ENCODE data around the gene LYPLAL1. TPM values are rescaled to one million over a fixed set of nuclear protein-coding genes. Genes with fewer than 3 reads are reported as not detected.
A peak's percentile ranks its signal among the peaks of the same experiment; 100 is the strongest.

Gene LYPLAL1
- 17.7 TPM for polyA plus RNA-seq (2013, experiment 1 of 2)
- 17.4 TPM for polyA plus RNA-seq (2013, experiment 2 of 2)

GRCh38 chr1:219173758-219174459 is at the start of gene LYPLAL1:
LYPLAL1 (plus strand) TSS chr1:219173878; CDS start chr1:219173891, 13 bp downstream.
- H2BK5ac ChIP-seq (ENCODE audit: low read length) = no peak within 1 kb of the TSS
- WGBS (ENCODE audit: extremely low coverage, insufficient coverage, low lambda C conversion rate) = no CpG with 5 or more reads among the region's 48 CpGs
- H3K4ac ChIP-seq (ENCODE audit: low read depth, low read length) = no peak within 1 kb of the TSS
- H2BK120ac ChIP-seq (ENCODE audit: low read depth, low read length) = no peak within 1 kb of the TSS
- no peak within 1 kb of the TSS for H2BK15ac ChIP-seq (replicated peaks; ENCODE audit: low read depth)
- no peaks in the 10 kb centered on the region for H3K79me2 ChIP-seq (ENCODE audit: control insufficient read depth, insufficient read depth, low read length)
- H2AK5ac ChIP-seq (ENCODE audit: low read length) = no peak within 1 kb of the TSS
- DNase-seq = peak; percentile 92
- H3K23ac ChIP-seq (ENCODE audit: low read length) = no peak within 1 kb of the TSS
- H4K8ac ChIP-seq (ENCODE audit: low read depth, low read length) = peak within 1 kb of the TSS; percentile 78
- H4K5ac ChIP-seq (ENCODE audit: low read length) = no peak within 1 kb of the TSS
- H3K4me1 ChIP-seq (ENCODE audit: control insufficient read depth, low read depth, low read length) = peaks cover 2% of the 10 kb centered on the region
- peak within 1 kb of the TSS; percentile 77 for H3K9ac ChIP-seq (ENCODE audit: low read length)
- peak within 1 kb of the TSS; percentile 56 for H3K4me2 ChIP-seq (ENCODE audit: low read length)
- H3K56ac ChIP-seq (ENCODE audit: low read length) = peak within 1 kb of the TSS; percentile 90
- peak within 1 kb of the TSS; percentile 2 for H3K18ac ChIP-seq (ENCODE audit: low read length)
- H3K4me3 ChIP-seq (ENCODE audit: low read length) = peak within 1 kb of the TSS; percentile 89
- H3K79me1 ChIP-seq (ENCODE audit: low read length) = no peaks in the 10 kb centered on the region
- H3K27me3 ChIP-seq (ENCODE audit: insufficient read depth, low read length, poor library complexity) = no peaks in the 10 kb centered on the region
- H3K27ac ChIP-seq (ENCODE audit: low read depth, low read length) = peak within 1 kb of the TSS; percentile 77
- no peaks in the 10 kb centered on the region for H3K36me3 ChIP-seq (ENCODE audit: control insufficient read depth, insufficient read depth, low read length)

- no peak overlapping the region for H3K56ac ChIP-seq (ENCODE audit: low read length)
Measured at GRCh38 chr1:219124163-219124562, 49.5 kb upstream of the LYPLAL1 start.

GRCh38 chr1:219125342-219125741 is 48.3 kb upstream of the LYPLAL1 start:
- Histone ChIP-seq H3K4ac (ENCODE audit: low read depth, low read length) (no peak overlapping the region), H4K8ac (ENCODE audit: low read depth, low read length) (no peak overlapping the region), H3K79me1 (ENCODE audit: low read length) (no peaks in the 10 kb centered on the region), H3K27me3 (ENCODE audit: insufficient read depth, low read length, poor library complexity) (no peaks in the 10 kb centered on the region), H3K27ac (ENCODE audit: low read depth, low read length) (no peak overlapping the region), H3K4me2 (ENCODE audit: low read length) (no peak overlapping the region), H4K5ac (ENCODE audit: low read length) (no peak overlapping the region), H3K23ac (ENCODE audit: low read length) (no peak overlapping the region), H3K9ac (ENCODE audit: low read length) (no peak overlapping the region), H3K4me1 (ENCODE audit: control insufficient read depth, low read depth, low read length) (no peaks in the 10 kb centered on the region), H3K36me3 (ENCODE audit: control insufficient read depth, insufficient read depth, low read length) (no peaks in the 10 kb centered on the region), H2BK120ac (ENCODE audit: low read depth, low read length) (no peak overlapping the region), H2BK15ac (replicated peaks; ENCODE audit: low read depth) (no peak overlapping the region), H2BK5ac (ENCODE audit: low read length) (no peak overlapping the region), H3K79me2 (ENCODE audit: control insufficient read depth, insufficient read depth, low read length) (no peaks in the 10 kb centered on the region), H2AK5ac (ENCODE audit: low read length) (no peak overlapping the region), H3K4me3 (ENCODE audit: low read length) (no peak overlapping the region), H3K56ac (ENCODE audit: low read length) (no peak overlapping the region), H3K18ac (ENCODE audit: low read length) (no peak overlapping the region)
- no peak for DNase-seq
- no CpG with 5 or more reads among the region's 4 CpGs for WGBS (ENCODE audit: extremely low coverage, insufficient coverage, low lambda C conversion rate)

More at GRCh38 chr1:219124163-219124562, 49.5 kb upstream of the LYPLAL1 start:
- WGBS (ENCODE audit: extremely low coverage, insufficient coverage, low lambda C conversion rate) = no CpG with 5 or more reads among the region's 5 CpGs
- Histone ChIP-seq H3K4me3 (ENCODE audit: low read length) (no peak overlapping the region), H3K27me3 (ENCODE audit: insufficient read depth, low read length, poor library complexity) (no peaks in the 10 kb centered on the region), H3K23ac (ENCODE audit: low read length) (no peak overlapping the region), H4K8ac (ENCODE audit: low read depth, low read length) (no peak overlapping the region), H3K4me2 (ENCODE audit: low read length) (no peak overlapping the region), H4K5ac (ENCODE audit: low read length) (no peak overlapping the region), H2BK120ac (ENCODE audit: low read depth, low read length) (no peak overlapping the region), H3K79me1 (ENCODE audit: low read length) (no peaks in the 10 kb centered on the region), H3K27ac (ENCODE audit: low read depth, low read length) (no peak overlapping the region), H3K18ac (ENCODE audit: low read length) (no peak overlapping the region), H3K79me2 (ENCODE audit: control insufficient read depth, insufficient read depth, low read length) (no peaks in the 10 kb centered on the region), H2BK5ac (ENCODE audit: low read length) (no peak overlapping the region), H3K4ac (ENCODE audit: low read depth, low read length) (no peak overlapping the region), H2AK5ac (ENCODE audit: low read length) (no peak overlapping the region), H3K9ac (ENCODE audit: low read length) (no peak overlapping the region), H3K4me1 (ENCODE audit: control insufficient read depth, low read depth, low read length) (no peaks in the 10 kb centered on the region), H3K36me3 (ENCODE audit: control insufficient read depth, insufficient read depth, low read length) (no peaks in the 10 kb centered on the region), H2BK15ac (replicated peaks; ENCODE audit: low read depth) (no peak overlapping the region)
- DNase-seq = no peak

GRCh38 chr1:219126377-219126776 is 47.3 kb upstream of the LYPLAL1 start:
- Histone ChIP-seq H3K79me2 (ENCODE audit: control insufficient read depth, insufficient read depth, low read length) (no peaks in the 10 kb centered on the region), H3K4me2 (ENCODE audit: low read length) (no peak overlapping the region), H4K8ac (ENCODE audit: low read depth, low read length) (no peak overlapping the region), H3K18ac (ENCODE audit: low read length) (no peak overlapping the region), H2BK120ac (ENCODE audit: low read depth, low read length) (no peak overlapping the region), H2BK15ac (replicated peaks; ENCODE audit: low read depth) (no peak overlapping the region), H3K4me1 (ENCODE audit: control insufficient read depth, low read depth, low read length) (no peaks in the 10 kb centered on the region), H2BK5ac (ENCODE audit: low read length) (no peak overlapping the region), H3K36me3 (ENCODE audit: control insufficient read depth, insufficient read depth, low read length) (no peaks in the 10 kb centered on the region), H4K5ac (ENCODE audit: low read length) (no peak overlapping the region), H3K23ac (ENCODE audit: low read length) (no peak overlapping the region), H3K56ac (ENCODE audit: low read length) (no peak overlapping the region), H3K27me3 (ENCODE audit: insufficient read depth, low read length, poor library complexity) (no peaks in the 10 kb centered on the region), H3K4ac (ENCODE audit: low read depth, low read length) (no peak overlapping the region), H3K9ac (ENCODE audit: low read length) (no peak overlapping the region), H3K4me3 (ENCODE audit: low read length) (no peak overlapping the region), H3K27ac (ENCODE audit: low read depth, low read length) (no peak overlapping the region), H2AK5ac (ENCODE audit: low read length) (no peak overlapping the region), H3K79me1 (ENCODE audit: low read length) (no peaks in the 10 kb centered on the region)
- DNase-seq = no peak
- no CpG with 5 or more reads among the region's 2 CpGs for WGBS (ENCODE audit: extremely low coverage, insufficient coverage, low lambda C conversion rate)

GRCh38 chr1:219128957-219129356 is 44.7 kb upstream of the LYPLAL1 start:
- Histone ChIP-seq H3K9ac (ENCODE audit: low read length) (no peak overlapping the region), H3K56ac (ENCODE audit: low read length) (no peak overlapping the region), H2BK15ac (replicated peaks; ENCODE audit: low read depth) (no peak overlapping the region), H2BK5ac (ENCODE audit: low read length) (no peak overlapping the region), H3K18ac (ENCODE audit: low read length) (no peak overlapping the region), H3K4me2 (ENCODE audit: low read length) (no peak overlapping the region), H3K79me2 (ENCODE audit: control insufficient read depth, insufficient read depth, low read length) (no peaks in the 10 kb centered on the region), H3K23ac (ENCODE audit: low read length) (no peak overlapping the region), H3K79me1 (ENCODE audit: low read length) (no peaks in the 10 kb centered on the region), H3K27ac (ENCODE audit: low read depth, low read length) (no peak overlapping the region), H4K5ac (ENCODE audit: low read length) (no peak overlapping the region), H4K8ac (ENCODE audit: low read depth, low read length) (no peak overlapping the region), H2AK5ac (ENCODE audit: low read length) (no peak overlapping the region), H3K27me3 (ENCODE audit: insufficient read depth, low read length, poor library complexity) (no peaks in the 10 kb centered on the region), H3K4me1 (ENCODE audit: control insufficient read depth, low read depth, low read length) (no peaks in the 10 kb centered on the region), H3K36me3 (ENCODE audit: control insufficient read depth, insufficient read depth, low read length) (no peaks in the 10 kb centered on the region), H3K4me3 (ENCODE audit: low read length) (no peak overlapping the region), H2BK120ac (ENCODE audit: low read depth, low read length) (no peak overlapping the region), H3K4ac (ENCODE audit: low read depth, low read length) (no peak overlapping the region)
- no peak for DNase-seq
- no CpG with 5 or more reads among the region's 2 CpGs for WGBS (ENCODE audit: extremely low coverage, insufficient coverage, low lambda C conversion rate)
